ENCODE results near the gene DCAF10.
"Not testable (repeated sequence)": the region's sequence is repeated elsewhere in the genome, so short reads cannot be mapped to it uniquely, and the experiment has no call there.

DCAF10 gene

GRCh38 chr9:37840560-37841194 lies 40.1 kb downstream of the DCAF10 start:
- in situ Hi-C loops (cut with MboI; ENCODE audit: low pct_unique_long_range_greater_than_20kb, low sequenced_read_pairs) = no loop called here
- no peak for DNase-seq

- no peak for DNase-seq
- in situ Hi-C loops (cut with MboI; ENCODE audit: low pct_unique_long_range_greater_than_20kb, low sequenced_read_pairs) = no loop called here
Observed at GRCh38 chr9:37852222-37852621, 51.6 kb downstream of the DCAF10 start.

- DNase-seq = no peak
Observed at GRCh38 chr9:37856551-37856950, 56.0 kb downstream of the DCAF10 start.

GRCh38 chr9:37859043-37859442 lies 58.4 kb downstream of the DCAF10 start:
- peak; percentile 13 for DNase-seq
- in situ Hi-C loops (cut with MboI; ENCODE audit: low pct_unique_long_range_greater_than_20kb, low sequenced_read_pairs) = no loop called here

More at GRCh38 chr9:37856551-37856950, 56.0 kb downstream of the DCAF10 start:
- in situ Hi-C loops (cut with MboI; ENCODE audit: low pct_unique_long_range_greater_than_20kb, low sequenced_read_pairs) = no loop called here

GRCh38 chr9:37862530-37862929 lies 61.9 kb downstream of the DCAF10 start:
- DNase-seq = no peak
- in situ Hi-C loops (cut with MboI; ENCODE audit: low pct_unique_long_range_greater_than_20kb, low sequenced_read_pairs) = no loop called here

- DNase-seq = no peak
- in situ Hi-C loops (cut with MboI; ENCODE audit: low pct_unique_long_range_greater_than_20kb, low sequenced_read_pairs) = no loop called here
Observed at GRCh38 chr9:37870081-37870798, 69.6 kb downstream of the DCAF10 start.

- in situ Hi-C loops (cut with MboI; ENCODE audit: low pct_unique_long_range_greater_than_20kb, low sequenced_read_pairs) = no loop called here
Observed at GRCh38 chr9:37870799-37871176, 70.2 kb downstream of the DCAF10 start.

GRCh38 chr9:37873955-37874354 lies 73.4 kb downstream of the DCAF10 start:
- in situ Hi-C loops (cut with MboI; ENCODE audit: low pct_unique_long_range_greater_than_20kb, low sequenced_read_pairs) = no loop called here
- no peak for DNase-seq

More at GRCh38 chr9:37870799-37871176, 70.2 kb downstream of the DCAF10 start:
- no peak for DNase-seq

GRCh38 chr9:37876376-37876775 lies 75.8 kb downstream of the DCAF10 start:
- no peak for DNase-seq
- in situ Hi-C loops (cut with MboI; ENCODE audit: low pct_unique_long_range_greater_than_20kb, low sequenced_read_pairs) = no loop called here

GRCh38 chr9:37880916-37881479 lies 80.4 kb downstream of the DCAF10 start:
- in situ Hi-C loops (cut with MboI; ENCODE audit: low pct_unique_long_range_greater_than_20kb, low sequenced_read_pairs) = no loop called here

GRCh38 chr9:37887977-37888583 lies 87.5 kb downstream of the DCAF10 start:
- DNase-seq; in situ Hi-C loops (cut with MboI; ENCODE audit: low pct_unique_long_range_greater_than_20kb, low sequenced_read_pairs): not testable (repeated sequence)

More at GRCh38 chr9:37880916-37881479, 80.4 kb downstream of the DCAF10 start:
- DNase-seq = no peak

- in situ Hi-C loops (cut with MboI; ENCODE audit: low pct_unique_long_range_greater_than_20kb, low sequenced_read_pairs) = no loop called here
- DNase-seq = no peak
Observed at GRCh38 chr9:37889536-37889935, 88.9 kb downstream of the DCAF10 start.

- DNase-seq; in situ Hi-C loops (cut with MboI; ENCODE audit: low pct_unique_long_range_greater_than_20kb, low sequenced_read_pairs): not testable (repeated sequence)
Observed at GRCh38 chr9:37891042-37891441, 90.4 kb downstream of the DCAF10 start.

GRCh38 chr9:37892063-37892462 lies 91.5 kb downstream of the DCAF10 start:
- no peak for DNase-seq
- in situ Hi-C loops (cut with MboI; ENCODE audit: low pct_unique_long_range_greater_than_20kb, low sequenced_read_pairs) = no loop called here

- no peak for DNase-seq
- in situ Hi-C loops (cut with MboI; ENCODE audit: low pct_unique_long_range_greater_than_20kb, low sequenced_read_pairs) = no loop called here
Observed at GRCh38 chr9:37897665-37898064, 97.1 kb downstream of the DCAF10 start.

GRCh38 chr9:37899041-37899440 lies 98.4 kb downstream of the DCAF10 start:
- in situ Hi-C loops (cut with MboI; ENCODE audit: low pct_unique_long_range_greater_than_20kb, low sequenced_read_pairs) = no loop called here
- no peak for DNase-seq

- in situ Hi-C loops (cut with MboI; ENCODE audit: low pct_unique_long_range_greater_than_20kb, low sequenced_read_pairs) = loop anchor here (10.0 to 25.0 kb wide), 2 partner anchors 163 to 435 kb away; partner anchors contain the start of gene SHB
- no peak for DNase-seq
Observed at GRCh38 chr9:37902131-37902530, 101.5 kb downstream of the DCAF10 start.

- in situ Hi-C loops (cut with MboI; ENCODE audit: low pct_unique_long_range_greater_than_20kb, low sequenced_read_pairs) = loop anchor here (10.0 to 25.0 kb wide), 2 partner anchors 162 to 434 kb away; partner anchors contain the start of gene SHB
- DNase-seq = no peak
Observed at GRCh38 chr9:37902796-37903646, 102.4 kb downstream of the DCAF10 start.

Measured in KBM-7 (cell line).